Measurements from ENCODE around the gene EVI5L.

EVI5L gene

DNA sequence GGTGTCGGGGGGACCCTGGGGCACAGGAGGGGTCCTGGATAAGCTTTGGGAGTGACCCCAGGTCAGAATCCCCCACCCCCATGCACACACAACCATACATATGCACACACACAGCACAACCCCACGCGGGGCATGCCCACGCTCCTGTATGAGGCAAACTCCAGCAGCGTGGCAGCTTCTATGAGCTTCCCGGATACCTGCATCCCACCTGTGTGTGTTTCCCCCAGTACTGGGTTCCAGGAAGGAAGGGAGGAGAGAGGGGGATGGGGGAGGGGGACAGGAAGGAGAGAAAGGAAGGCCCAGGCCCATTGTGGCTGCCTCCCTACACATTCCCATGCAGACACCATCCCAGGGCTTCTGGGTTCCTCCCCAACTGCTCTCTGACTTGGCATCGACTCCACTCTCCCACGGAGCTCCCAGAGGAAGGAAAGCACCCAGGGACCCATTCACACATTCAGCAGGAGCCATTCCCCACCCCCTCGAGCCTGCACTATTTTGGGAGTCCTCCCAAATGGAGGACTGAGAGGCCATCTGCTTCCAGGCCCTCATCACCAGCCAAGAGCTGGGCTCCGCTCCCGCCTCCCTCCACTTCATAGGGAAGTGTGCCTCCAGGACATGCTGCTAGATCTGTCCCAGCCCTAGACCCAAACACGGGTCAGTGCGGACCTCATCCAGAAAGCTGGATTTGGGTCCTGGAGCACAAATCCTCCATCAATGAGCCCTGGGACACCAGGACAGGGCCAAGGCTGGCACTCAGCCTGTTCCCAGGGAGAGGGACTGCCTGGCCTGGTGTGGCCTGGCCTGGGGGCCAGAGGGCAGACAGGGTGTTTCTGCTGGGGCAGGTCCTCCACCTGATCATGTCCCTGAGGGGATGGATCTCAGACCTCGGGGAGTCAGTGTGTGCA is 30.9 kb downstream of the EVI5L start:
- DNase-seq (ENCODE audit: low read depth) = no peak

DNA sequence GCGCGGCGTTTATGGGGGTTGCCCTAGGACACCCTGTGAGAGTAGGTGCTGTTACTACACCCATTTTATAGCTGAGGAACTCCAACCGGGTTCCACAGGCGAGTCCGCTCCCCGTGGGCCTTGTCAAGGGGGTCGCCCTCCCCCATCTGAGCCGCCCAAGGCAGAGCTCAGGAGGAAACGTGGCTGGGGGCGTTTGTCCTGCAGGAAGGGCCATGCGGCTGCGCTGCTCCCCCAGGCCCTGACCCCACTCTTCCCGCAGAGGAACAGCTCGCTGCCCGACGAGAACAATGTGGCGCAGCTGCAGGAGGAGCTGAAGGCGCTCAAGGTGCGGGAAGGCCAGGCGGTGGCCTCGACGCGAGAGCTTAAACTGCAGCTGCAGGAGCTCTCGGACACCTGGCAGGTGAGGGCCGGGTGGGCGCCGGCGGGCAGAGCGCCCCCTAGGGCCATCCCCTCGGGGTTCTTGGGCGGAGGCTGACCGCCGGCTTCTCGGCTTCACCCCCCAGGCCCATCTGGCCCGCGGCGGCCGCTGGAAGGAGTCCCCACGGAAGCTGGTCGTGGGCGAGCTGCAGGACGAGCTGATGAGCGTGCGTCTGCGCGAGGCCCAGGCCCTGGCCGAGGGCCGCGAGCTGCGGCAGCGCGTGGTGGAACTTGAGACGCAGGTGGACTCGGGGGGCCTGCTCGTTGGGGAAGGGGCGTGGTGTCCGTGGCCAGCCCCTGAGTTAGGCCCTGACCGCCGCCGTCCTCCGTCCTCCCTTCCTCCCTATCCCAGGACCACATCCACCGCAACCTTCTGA is 31.8 kb downstream of the EVI5L start:
- DNase-seq (ENCODE audit: low read depth) = no peak

DNA sequence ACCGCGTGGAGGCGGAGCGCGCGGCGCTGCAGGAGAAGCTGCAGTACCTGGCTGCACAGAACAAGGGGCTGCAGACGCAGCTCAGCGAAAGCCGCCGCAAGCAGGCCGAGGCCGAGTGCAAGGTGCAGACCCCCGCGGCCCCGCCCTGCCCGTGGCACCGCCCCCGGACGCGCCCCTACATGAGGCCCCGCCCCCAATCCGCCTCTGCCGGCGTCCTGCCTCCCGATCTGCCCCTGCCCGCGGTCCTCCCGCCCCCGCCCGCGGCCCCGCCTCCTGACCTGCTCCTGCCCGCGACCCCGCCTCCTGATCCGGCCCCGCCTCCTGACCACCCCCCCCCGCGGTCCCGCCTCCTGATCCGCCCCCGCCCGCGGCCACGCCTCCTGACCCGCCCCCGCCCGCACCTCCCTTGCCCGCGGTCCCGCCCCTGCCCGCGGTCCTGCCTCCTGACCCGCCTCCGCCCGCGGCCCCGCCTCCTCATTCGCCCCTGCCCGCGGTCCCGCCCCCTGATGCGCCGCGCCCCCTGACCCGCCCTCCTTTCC is 32.5 kb downstream of the EVI5L start:
- DNase-seq (ENCODE audit: low read depth) = peak; percentile 73

DNA sequence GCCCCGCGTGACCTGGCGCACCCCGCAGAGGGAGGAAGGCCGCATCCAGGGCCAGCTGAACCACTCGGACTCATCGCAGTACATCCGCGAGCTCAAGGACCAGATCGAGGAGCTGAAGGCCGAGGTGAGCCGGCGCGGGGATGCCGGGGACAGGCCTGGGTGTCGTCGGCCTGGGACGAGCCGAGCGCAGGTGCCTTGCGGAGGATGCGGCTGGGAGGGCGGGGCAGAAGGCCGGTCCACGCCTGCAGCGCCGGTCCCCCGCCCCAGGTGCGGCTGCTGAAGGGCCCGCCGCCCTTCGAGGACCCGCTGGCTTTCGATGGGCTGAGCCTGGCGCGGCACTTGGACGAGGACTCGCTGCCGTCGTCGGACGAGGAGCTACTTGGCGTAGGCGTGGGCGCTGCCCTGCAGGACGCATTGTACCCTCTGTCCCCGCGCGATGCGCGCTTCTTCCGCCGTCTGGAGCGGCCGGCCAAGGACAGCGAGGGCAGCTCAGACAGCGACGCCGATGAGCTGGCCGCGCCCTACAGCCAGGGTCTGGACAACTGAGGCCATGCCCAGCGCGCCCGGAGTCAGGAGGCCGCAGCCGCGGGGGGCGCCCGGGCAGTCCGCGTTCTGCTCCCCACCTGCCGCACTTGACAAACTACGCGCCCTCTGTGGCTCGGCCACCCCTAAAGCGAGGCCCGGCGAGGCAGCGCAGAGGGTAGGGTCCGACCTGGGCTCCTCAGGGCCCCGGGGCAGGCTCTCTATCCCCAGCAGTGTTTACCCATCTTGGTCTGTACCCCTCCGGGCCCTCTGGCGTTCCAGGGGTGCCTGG is 33.3 kb downstream of the EVI5L start:
- no peak for DNase-seq (ENCODE audit: low read depth)

DNA sequence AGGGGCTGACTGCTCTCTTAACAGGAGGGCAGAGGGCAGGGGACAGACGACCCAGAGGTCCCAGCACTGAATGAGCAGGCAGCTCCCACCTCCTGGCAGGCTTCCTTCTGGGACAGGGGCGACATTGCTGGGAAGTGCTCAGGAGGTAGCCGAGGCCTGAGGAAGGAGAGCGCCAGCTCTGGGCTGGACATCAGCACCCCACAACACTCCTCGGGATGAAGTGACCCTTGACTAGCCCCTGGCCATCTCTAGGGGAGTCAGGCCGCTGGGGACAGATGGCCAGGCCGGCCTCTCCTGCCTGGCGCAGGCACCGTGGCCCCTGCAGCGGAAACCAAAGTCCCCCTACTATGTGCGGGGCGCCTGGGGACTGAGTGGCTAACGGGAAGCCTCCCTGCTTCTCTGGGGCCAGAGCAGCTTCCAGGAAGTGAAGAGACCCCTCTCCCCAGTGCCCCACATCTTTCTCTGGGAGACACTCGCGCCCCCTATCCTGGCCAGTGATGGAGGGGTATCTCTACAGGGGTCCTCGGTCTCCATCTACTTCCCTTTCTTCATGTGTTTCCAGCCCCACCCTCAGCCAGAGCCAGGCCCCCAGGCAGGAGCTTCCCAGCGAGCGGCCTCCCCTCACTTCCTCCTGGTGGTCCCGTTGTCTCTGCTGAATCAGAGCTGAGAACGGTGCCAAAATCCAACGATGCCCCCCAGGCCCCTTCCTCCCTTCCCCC is 34.1 kb downstream of the EVI5L start:
- DNase-seq (ENCODE audit: low read depth) = no peak

DNA sequence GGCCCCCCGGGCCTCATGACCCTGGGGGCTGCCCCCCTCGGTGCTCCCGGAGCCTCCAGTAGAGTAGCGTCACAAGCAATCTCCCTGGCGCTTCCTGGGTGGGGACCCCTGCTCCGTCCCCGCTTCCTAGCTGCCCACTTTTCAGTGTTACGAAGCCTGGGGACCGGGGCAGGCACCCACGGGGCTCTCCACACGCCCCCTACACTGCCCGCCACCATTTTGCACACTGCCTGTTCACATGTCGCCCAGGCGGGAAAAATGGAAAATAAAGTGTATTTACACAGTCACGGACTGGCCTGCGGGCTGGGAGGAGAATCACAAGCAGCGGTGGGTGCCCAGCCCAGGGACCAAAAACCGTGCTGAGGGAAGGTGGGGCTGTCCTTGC is 34.7 kb downstream of the EVI5L start:
- no peak for DNase-seq (ENCODE audit: low read depth)

DNA sequence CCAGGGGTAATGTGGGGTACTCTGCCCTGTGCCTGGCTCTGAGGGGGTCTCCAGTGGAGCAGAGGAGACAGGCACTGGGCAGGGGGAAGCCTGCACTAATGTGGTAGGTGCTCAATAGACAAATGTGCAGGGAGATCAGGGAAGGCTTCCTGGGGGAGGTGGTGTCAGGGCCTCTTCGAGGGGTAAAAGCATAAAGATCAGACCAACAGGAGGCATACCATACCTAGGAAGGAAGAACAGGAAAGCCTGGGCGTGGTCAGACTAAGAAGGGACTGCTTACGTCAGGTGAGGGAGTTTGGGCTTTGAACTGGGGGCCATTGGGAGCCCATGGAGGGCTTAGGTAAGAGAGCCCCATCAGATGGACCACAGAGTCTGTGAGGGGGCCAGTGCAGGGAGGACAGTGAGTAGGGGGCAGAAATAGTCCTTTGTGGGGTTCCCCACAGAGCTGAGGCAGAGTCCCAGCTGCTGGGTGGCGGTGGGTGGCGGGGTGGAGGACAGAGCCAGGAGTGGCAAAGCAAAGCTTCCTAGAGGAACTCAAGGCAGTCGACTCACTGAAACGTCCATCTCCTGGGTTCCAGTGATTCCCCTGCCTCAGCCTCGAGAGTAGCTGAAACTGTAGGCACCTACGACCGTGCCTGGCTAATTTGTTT is 35.4 kb downstream of the EVI5L start:
- DNase-seq (ENCODE audit: low read depth) = no peak

DNA sequence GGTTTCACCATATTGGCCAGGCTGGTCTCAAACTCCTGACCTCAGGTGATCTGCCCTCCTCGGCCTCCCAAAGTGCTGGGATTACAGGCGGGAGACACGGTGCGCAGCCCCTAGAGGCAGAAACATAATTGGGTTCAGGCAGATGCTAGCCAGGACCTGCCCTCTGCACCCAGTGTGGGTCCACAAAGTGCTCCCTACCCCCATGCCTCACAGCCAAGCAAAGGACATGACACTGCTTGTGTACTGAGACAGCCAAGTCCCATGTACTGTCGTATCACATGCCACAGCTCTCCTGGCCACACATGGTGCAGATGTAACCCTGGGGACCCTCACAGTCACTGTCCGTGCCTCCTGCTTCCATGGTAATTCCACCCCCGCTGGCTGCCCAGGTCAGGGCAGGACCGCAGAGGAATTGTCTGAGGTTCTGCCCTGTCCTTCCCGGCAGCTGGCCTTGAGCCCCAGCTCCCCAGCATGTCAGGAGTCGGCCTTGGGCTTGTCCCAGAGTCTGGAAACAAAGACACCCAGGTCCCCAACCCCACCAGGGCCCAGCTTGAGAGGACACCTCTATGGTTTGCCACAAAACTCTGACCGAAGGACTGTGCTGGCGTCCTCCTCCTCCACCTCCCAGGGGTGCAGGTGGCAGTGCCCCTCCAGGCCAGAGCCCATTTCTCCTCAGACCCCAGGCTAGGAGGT is 36.5 kb downstream of the EVI5L start:
- DNase-seq (ENCODE audit: low read depth) = no peak

DNA sequence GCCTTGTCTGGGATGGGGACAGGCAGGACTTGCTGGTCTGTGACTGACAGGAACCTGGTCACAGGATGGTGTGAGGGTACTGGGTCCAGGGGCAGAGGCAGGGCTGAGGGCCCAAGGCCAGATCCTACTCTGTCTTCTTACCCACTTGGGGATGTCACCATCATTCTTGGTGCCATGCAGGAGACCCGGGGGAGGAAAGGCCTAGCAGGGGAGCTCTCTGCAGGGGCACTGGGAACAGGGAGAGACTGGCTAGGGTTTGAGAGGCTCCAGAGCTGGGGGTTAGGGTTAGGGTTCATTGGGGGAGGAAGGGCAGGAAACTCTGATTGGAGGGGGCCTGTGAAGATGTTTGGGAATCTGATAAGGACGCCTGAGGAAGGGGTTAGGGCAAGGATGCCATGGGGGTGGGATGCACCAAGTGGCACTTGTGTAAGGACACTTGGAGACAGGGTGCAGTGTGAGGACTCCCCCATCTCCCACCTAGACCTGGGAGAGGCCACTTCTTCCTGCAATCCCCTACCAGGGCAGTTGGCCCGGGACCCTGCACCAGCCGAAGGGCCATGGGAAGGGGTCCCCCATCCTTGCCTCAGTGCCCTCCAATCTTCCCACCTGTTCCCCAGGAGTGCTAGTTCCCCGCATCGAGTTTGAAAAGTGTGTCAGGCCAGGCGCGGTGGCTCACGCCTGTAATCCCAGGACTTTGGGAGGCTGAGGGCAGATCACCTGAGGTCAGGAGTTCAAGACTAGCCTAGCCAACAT is 37.2 kb downstream of the EVI5L start:
- DNase-seq (ENCODE audit: low read depth) = no peak

DNA sequence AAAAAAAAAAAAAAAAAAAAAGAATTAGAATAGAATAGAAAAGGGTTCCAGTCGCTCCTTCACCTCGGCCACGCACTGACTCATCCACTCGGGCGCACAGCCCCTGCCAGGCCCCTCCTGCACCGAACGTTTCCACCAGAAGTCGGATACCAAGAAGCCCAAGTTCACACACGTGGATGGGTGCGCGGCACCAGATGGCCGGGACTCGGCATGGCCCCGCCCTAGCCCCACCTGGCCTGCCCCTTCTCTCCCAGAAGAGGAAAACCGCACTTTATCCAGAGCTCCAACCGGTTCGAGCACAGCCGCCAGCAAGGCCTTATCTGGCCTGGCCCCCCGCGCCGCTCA is 38.3 kb downstream of the EVI5L start:
- no peak for DNase-seq (ENCODE audit: low read depth)

DNA sequence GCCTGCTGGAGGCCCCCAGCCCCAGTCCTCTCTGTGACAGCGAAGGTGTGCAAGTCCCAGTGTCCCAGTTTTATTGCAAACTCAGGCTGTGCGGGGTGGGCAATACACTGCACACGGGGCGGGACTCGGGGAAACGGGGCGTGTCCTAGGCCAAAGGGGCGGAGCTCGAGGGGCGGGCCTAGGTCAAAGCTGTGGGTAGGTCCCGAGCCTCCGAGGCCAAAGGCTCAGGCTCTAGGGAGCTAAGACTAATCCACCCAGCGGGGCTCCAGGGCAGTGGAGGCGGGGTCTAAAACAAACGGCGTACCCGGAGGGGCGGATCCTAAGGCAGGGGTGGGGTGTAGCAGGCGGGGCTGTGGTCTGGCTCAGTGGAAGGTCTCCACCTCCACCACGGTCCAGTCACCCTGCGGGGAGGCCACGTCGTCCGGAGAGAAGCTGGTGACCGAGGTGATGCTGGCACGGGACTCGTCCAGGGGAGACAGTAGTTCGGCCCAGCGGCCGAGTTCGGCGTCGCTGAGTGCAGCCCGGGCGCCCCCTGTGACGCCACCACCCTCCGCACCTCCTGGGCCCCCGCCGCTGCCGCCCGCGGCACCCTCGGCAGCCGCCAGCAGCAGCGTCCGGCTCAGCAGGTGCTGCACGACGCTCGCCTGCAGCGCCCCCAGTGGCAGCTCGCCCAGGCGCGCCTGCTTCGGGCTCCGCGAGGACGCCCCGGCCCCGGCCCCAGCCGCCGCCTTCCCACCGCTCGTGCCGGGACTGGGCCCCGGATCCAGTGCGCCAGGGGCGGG is 38.8 kb downstream of the EVI5L start:
- peak; percentile 75 for DNase-seq (ENCODE audit: low read depth)

DNA sequence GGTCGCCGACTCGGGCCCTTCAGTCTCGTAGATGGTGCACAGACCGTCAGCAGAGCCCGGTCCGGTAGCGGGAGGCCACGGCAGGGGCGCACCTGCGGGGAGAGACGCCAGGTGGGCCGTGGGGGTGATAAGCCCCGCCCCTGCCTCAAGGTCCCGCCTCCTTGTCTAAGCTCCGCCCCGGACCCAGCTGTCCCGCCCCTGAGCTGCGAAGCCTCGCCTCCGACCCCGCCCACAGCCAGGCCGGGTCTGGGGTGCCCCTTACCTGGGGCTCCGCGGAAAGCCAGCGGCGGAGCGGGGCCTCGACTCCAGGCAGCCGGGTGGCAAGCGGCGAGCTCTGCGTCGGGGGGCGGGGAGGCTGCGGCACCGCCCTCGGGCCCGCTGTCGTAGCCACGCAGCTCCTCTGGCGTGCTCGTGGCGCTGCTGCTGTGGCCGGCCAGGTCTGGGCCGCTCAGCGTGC is 39.5 kb downstream of the EVI5L start:
- DNase-seq (ENCODE audit: low read depth) = peak; percentile 78

DNA sequence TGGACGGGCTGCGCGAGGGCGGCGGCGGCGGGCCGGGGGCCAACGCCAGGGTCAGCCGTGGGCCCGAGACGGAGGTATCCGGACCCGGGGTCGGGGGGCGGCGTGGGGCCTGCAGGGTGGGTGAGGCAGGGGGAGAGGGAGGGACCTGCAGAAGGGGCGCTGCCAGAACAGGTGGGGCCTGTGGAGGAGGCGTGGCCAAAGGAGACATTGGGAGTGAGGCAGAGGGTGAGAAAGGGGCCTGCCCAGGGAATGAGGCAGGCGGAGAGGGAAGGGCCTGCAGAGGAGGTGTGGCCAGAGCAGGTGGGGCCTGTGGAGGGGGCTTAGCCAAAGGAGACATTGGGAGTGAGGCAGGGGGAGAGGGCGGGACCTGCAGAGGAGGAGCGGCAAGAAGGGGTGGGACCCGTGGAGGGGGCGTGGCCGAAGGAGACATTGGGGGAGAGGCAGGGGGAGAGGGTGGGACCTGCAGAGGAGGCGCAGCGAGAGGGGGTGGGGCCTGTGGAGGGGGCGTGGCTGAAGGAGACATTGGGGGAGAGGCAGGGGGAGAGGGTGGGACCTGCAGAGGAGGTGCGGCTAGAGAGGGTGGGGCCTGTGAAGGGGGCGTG is 40.0 kb downstream of the EVI5L start:
- DNase-seq (ENCODE audit: low read depth) = peak; percentile 58

DNA sequence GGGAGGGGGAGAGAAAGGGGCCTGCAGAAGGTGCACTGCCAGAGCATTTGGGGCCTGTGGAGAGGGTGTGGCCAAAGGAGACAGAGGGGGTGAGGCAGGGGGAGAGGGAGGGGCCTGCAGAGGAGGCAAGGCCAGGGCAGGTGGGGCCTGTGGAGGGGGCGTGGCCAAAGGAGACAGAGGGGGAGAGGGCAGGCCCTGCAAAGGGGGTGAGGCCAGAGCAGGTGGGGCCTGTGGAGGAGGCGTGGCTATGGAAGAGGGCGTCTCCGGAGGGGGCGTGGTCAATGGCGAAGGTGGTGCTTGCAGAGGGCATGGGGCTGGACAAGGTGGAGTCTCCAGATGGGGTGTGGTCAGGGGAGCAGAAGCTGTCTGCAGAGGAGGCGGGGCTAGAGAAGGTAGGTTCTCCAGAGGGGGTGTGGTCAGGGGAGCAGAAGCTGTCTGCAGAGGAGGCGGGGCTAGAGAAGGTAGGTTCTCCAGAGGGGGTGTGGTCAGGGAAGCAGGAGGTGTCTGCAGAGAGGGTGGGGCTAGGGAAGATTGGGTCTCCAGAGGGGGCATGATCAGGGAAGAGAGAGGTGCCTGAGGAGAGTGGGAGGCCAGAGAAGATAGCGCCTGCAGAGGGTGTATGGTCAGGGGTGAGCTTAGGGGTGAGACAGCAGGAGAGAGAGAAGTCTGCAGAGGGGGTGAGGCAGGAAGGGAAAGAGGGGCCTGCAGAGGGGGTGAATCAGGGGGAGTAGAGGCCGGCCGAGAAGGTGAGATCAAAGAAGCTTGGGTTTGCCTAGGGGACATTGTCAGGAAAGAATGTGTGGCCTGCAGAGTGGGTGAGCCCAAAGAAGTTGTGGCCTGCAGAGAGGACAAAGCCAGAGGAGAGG is 40.8 kb downstream of the EVI5L start:
- DNase-seq (ENCODE audit: low read depth) = peak; percentile 45

DNA sequence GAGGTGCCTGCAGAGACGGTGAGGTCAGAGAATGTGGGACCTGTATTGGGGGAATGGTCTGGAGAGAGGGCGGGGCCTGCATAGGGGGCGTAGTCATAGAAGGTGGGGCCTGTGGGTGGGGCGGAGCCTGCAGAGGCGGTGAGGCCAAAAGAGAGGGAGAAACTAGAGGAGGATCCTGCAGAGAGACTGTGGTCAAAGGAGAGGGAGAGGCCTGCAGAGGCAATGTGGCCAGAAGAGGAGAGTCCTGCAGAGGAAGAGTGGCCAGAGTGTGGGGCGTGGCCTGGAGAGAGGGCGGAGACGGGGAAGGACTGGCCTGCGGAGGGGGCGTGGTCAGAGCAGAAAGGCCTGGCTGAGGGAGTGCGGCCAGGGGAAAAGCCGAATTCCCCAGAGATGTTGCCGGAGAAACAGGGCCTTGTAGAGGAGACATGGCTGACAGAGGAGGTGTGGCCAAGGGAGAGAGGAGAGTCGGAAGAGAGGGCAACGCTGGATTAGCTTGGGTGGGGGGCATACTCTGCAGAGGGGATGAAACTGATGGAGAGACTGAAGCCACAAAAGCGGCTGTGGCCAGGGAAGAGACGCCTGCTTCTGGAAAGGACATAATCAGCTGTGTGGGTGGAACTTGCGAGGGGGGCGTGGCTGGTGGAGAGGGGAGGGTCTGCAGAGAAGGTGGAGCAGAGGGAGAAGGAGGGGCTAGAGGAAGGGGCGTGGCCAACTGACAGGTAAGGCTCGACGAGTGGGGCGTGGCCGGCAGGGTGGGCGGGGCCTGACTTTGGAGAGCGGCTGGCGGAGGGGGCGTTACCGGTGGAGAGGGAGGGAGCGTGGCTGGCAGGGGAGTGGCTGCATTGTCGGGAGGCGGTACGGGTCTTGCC is 41.7 kb downstream of the EVI5L start:
- DNase-seq (ENCODE audit: low read depth) = peak; percentile 90

Measured in T follicular helper cell (primary cell).